Type B pancreatic cell (in vitro differentiated cells): ENCODE data around the gene CHRNB4. TPM values are rescaled to one million over a fixed set of nuclear protein-coding genes. Genes with fewer than 3 reads are reported as not detected.
A peak's percentile ranks its signal among the peaks of the same experiment; 100 is the strongest.
"Not testable (repeated sequence)": the region's sequence is repeated elsewhere in the genome, so short reads cannot be mapped to it uniquely, and the experiment has no call there.

Source experiments
- DNase-seq: peaks from one replicate; pipeline ENCODE4 v3.0.0; 2021; ENCODE audit warnings: mixed read lengths; ENCODE audit not compliant: unreplicated experiment; ENCODE audit errors: extremely low spot score
- H3K27ac Mint-ChIP-seq: 2 replicates; pipeline ENCODE4 v1.8.0; 2021; ENCODE audit warnings: mild to moderate bottlenecking, mixed read lengths
- H3K27me3 Mint-ChIP-seq: 2 replicates; pipeline ENCODE4 v1.8.0; 2021; ENCODE audit warnings: mixed read lengths
- H3K36me3 Mint-ChIP-seq: 2 replicates; pipeline ENCODE4 v1.8.0; 2021; ENCODE audit warnings: mixed read lengths
- H3K4me1 Mint-ChIP-seq: one replicate; pipeline ENCODE4 v1.8.0; 2021; ENCODE audit warnings: mixed read lengths; ENCODE audit not compliant: unreplicated experiment
- H3K4me3 Mint-ChIP-seq: 2 replicates; pipeline ENCODE4 v1.8.0; 2021; ENCODE audit warnings: mild to moderate bottlenecking, mixed read lengths
- H3K9me3 Mint-ChIP-seq: 2 replicates; pipeline ENCODE4 v1.8.0; 2021; ENCODE audit warnings: mixed read lengths
- total RNA-seq: library from RNA; stranded (reverse); gene quantifications from 2 replicates; pipeline ENCODE4 v1.2.1, GENCODE V29; 2021; ENCODE audit warnings: low replicate concordance
- TF ChIP-seq, protein P1 (sequence below): fragments of 200-600 bp; sonication (generic); conservative IDR thresholded peaks from 2 replicates; pipeline ENCODE4 v1.5.0; 2021; ENCODE audit warnings: antibody characterized with exemption, mild to moderate bottlenecking

The CHRNB4 gene
- total RNA-seq, 1 donor from 2014 or later = 3.8 TPM

DNA sequence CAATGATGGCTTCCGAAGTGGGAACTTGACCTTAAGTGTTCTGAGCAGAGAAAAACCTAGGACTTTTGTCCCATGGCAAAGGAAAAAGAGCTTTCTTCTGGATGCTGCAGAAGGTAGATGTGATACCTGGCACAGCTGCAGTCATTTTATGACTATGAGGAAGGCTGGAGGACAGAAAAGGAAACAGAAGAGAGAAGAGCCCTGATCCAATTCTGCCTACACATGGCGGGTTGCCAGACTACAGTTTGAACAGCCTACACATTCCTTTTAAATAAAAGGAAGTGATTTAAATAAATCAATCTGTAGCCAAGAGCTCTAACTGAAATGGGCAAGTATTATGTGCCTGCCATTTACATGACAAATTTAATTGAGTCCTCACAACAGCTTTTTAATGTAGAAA lies 43.6 kb upstream of the CHRNB4 start:
- no peak overlapping the region for H3K27ac Mint-ChIP-seq
- TF ChIP-seq, protein P1, sequence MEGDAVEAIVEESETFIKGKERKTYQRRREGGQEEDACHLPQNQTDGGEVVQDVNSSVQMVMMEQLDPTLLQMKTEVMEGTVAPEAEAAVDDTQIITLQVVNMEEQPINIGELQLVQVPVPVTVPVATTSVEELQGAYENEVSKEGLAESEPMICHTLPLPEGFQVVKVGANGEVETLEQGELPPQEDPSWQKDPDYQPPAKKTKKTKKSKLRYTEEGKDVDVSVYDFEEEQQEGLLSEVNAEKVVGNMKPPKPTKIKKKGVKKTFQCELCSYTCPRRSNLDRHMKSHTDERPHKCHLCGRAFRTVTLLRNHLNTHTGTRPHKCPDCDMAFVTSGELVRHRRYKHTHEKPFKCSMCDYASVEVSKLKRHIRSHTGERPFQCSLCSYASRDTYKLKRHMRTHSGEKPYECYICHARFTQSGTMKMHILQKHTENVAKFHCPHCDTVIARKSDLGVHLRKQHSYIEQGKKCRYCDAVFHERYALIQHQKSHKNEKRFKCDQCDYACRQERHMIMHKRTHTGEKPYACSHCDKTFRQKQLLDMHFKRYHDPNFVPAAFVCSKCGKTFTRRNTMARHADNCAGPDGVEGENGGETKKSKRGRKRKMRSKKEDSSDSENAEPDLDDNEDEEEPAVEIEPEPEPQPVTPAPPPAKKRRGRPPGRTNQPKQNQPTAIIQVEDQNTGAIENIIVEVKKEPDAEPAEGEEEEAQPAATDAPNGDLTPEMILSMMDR = no peak
- no peak for DNase-seq
- peaks cover 51% of the 10 kb centered on the region for H3K4me1 Mint-ChIP-seq
- H3K27me3 Mint-ChIP-seq = no peaks in the 10 kb centered on the region
- no peaks in the 10 kb centered on the region for H3K9me3 Mint-ChIP-seq
- H3K4me3 Mint-ChIP-seq = no peak overlapping the region
- no peaks in the 10 kb centered on the region for H3K36me3 Mint-ChIP-seq

DNA sequence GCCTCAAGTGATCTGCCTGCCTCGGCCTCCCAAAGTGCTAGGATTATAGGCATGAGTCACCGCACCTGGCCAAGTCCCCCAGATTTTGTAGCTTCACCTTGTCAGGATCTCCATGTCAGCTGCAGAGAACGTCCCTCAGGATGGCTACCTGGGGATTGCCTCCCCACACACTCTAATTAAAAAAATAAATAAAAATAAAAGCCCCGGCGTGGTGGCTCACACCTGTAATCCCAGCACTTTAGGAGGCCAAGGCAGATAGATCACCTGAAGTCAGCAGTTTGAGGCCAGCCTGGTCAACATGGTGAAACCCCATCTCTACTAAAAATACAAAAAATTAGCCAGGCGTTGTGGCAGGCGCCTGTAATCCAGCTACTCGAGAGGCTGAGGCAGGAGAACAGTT lies 42.6 kb upstream of the CHRNB4 start:
- not testable (repeated sequence) for H3K4me3 Mint-ChIP-seq, H3K27ac Mint-ChIP-seq, H3K36me3 Mint-ChIP-seq, DNase-seq, H3K27me3 Mint-ChIP-seq, H3K9me3 Mint-ChIP-seq
- peaks cover 51% of the 10 kb centered on the region for H3K4me1 Mint-ChIP-seq

- Mint-ChIP-seq H3K36me3 (no peaks in the 10 kb centered on the region), H3K27ac (peak overlapping the region; percentile 66)
- no peak for DNase-seq
Observed at GRCh38 chr15:78682693-78683410, 41.8 kb upstream of the CHRNB4 start.

GRCh38 chr15:78682004-78682651 lies 41.1 kb upstream of the CHRNB4 start:
- no peaks in the 10 kb centered on the region for H3K27me3 Mint-ChIP-seq
- no peak for DNase-seq
- H3K4me3 Mint-ChIP-seq = peak overlapping the region; percentile 56
- no peaks in the 10 kb centered on the region for H3K36me3 Mint-ChIP-seq
- peak overlapping the region; percentile 66 for H3K27ac Mint-ChIP-seq
- H3K4me1 Mint-ChIP-seq = peaks cover 50% of the 10 kb centered on the region
- no peaks in the 10 kb centered on the region for H3K9me3 Mint-ChIP-seq
- TF ChIP-seq, protein P1 = no peak

More at GRCh38 chr15:78682693-78683410, 41.8 kb upstream of the CHRNB4 start:
- Mint-ChIP-seq H3K4me1 (peaks cover 52% of the 10 kb centered on the region), H3K9me3 (no peaks in the 10 kb centered on the region), H3K27me3 (no peaks in the 10 kb centered on the region), H3K4me3 (peak overlapping the region; percentile 56)
- TF ChIP-seq, protein P1 = no peak

DNA sequence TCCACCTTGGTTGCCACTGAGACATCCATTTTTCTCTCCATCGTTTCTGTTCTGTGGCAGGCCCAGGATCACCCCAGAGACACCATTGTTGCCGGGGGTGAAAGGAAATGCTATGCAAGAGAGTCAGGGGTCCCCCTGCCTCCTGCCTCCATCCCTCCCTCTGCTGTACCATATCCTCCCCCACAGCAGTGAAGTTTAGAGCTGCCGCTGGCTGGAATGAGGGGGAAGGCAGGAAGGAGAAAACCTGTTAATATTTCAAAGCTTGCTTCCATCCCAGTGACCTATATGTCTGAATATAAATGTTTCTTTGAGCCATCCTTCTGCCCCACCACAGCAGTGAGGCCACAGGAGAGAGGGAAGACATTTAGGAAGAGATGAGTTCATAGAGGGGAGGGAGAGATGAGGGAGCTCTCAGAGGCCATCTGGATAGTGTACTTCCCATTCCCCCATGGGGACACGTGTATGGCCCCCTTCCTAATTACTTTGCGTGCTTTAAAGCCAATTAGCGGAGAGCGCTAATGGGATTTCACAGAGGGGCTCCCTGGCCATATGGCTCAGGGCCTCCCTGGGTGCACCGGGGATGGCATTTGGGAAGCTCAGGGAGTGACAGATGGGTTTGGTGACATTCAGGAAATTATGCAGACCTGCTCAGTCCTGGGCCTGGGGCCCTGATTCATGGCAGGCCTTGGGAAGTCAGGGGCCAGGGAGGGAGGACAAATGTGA lies 40.4 kb upstream of the CHRNB4 start:
- no peaks in the 10 kb centered on the region for H3K9me3 Mint-ChIP-seq
- DNase-seq = no peak
- no peaks in the 10 kb centered on the region for H3K36me3 Mint-ChIP-seq
- peaks cover 44% of the 10 kb centered on the region for H3K4me1 Mint-ChIP-seq
- TF ChIP-seq, protein P1 = no peak
- H3K27me3 Mint-ChIP-seq = no peaks in the 10 kb centered on the region
- peak overlapping the region; percentile 3 for H3K4me3 Mint-ChIP-seq
- peak overlapping the region; percentile 24 for H3K27ac Mint-ChIP-seq
